GM12873 (cell line): ENCODE results near the gene FADD.

Experiments
- CTCF ChIP-seq: IDR thresholded peaks from 2 replicates; pipeline ENCODE4 v1.5.1; 2012; ENCODE audit warnings: low read depth, mild to moderate bottlenecking, moderate library complexity, low read length, control low read depth; ENCODE audit not compliant: insufficient read depth; ENCODE audit errors: missing control alignments

Gene FADD

GRCh38 chr11:70246196-70246595, 43.1 kb downstream of the FADD start:
- TF ChIP-seq CTCF: no peak

GRCh38 chr11:70247042-70247709, 44.1 kb downstream of the FADD start:
- TF ChIP-seq CTCF: no peak

- no peak for TF ChIP-seq CTCF
Observed at GRCh38 chr11:70247710-70248072, 44.6 kb downstream of the FADD start.

GRCh38 chr11:70250876-70251658, 48.0 kb downstream of the FADD start:
- no peak for TF ChIP-seq CTCF

- no peak for TF ChIP-seq CTCF
Observed at GRCh38 chr11:70251659-70252321, 48.7 kb downstream of the FADD start.

- no peak for TF ChIP-seq CTCF
Observed at GRCh38 chr11:70252844-70253243, 49.7 kb downstream of the FADD start.

GRCh38 chr11:70255477-70256116, 52.5 kb downstream of the FADD start:
- TF ChIP-seq CTCF: no peak
